A549 (cell line): ENCODE data around the gene LRRC51. TPM values are rescaled to one million over a fixed set of nuclear protein-coding genes. Genes with fewer than 3 reads are reported as not detected.

Experiments used
- ATAC-seq, 2 experiments: fragments of 200-7000 bp in 1 of 2; fragments of >200 bp in 1 of 2; cut with Nextera tagmentation in 1 of 2; cut with Tn5 transposase in 1 of 2; 3 replicates each; pipeline versions ENCODE4 v1.8.0 to v1.9.1; 2018 to 2020; ENCODE audit warnings: mild to moderate bottlenecking in 1 of 2, moderate library complexity in 1 of 2
- CTCF ChIA-PET: fragments of 300-600 bp; sonication (Branson Sonifier 250); formaldehyde crosslinking; extraction: SDS; loops from one replicate; lab custom pipeline; 2021; ENCODE audit warnings: antibody characterized with exemption, inconsistent platforms; lab: Yijun Ruan, JAX
- POLR2A ChIA-PET: fragments of 350-600 bp; formaldehyde crosslinking; extraction: SDS; loops from one replicate; lab custom pipeline; 2021; ENCODE audit warnings: antibody characterized with exemption, inconsistent platforms; lab: Yijun Ruan, JAX
- DNase-seq, 2 experiments: peaks; one replicate each; pipeline versions ENCODE4 v3.0.0 to v3.0.0-alpha.2; 2011 to 2016; ENCODE audit warnings: low read depth in 1 of 2, low spot score in 1 of 2
- FAIRE-seq: peaks from 2 replicates; lab custom pipeline; 2011; peaks lifted over from hg19 to GRCh38; lab: Jason Lieb, UNC
- H3K27ac ChIP-seq, 2 experiments: fragments of >200 bp; sonication (Bioruptor Twin); formaldehyde crosslinking; 3 replicates each; pipeline ENCODE4 v1.5.1; 2016 to 2017
- H3K4me1 ChIP-seq: fragments of >200 bp; sonication (Bioruptor Twin); formaldehyde crosslinking; 3 replicates; pipeline ENCODE4 v1.6.1; 2016
- H3K4me2 ChIP-seq: fragments of >200 bp; sonication (Bioruptor Twin); formaldehyde crosslinking; 3 replicates; pipeline ENCODE4 v1.6.1; 2016
- H3K4me3 ChIP-seq: fragments of >200 bp; sonication (Bioruptor Twin); formaldehyde crosslinking; 3 replicates; pipeline ENCODE4 v1.5.1; 2016
- H3K9me3 ChIP-seq: fragments of >200 bp; sonication (Bioruptor Twin); formaldehyde crosslinking; 3 replicates; pipeline ENCODE4 v1.6.1; 2016
- BCL3 ChIP-seq: fragments of >200 bp; sonication (Bioruptor Twin); formaldehyde crosslinking; IDR thresholded peaks from 3 replicates; pipeline ENCODE4 v1.6.1; 2016
- BHLHE40 ChIP-seq: IDR thresholded peaks from 2 replicates; pipeline ENCODE4 v1.6.1; 2012; ENCODE audit warnings: low read depth, low read length, inconsistent platforms
- CBX8 ChIP-seq: fragments of 200-600 bp; sonication (generic); IDR thresholded peaks from 2 replicates; pipeline ENCODE4 v1.6.1; 2016
- CEBPB ChIP-seq, 2 experiments: fragments of >200 bp in 1 of 2; sonication (Bioruptor Twin) in 1 of 2; formaldehyde crosslinking in 1 of 2; IDR thresholded peaks; 2 replicates each; pipeline ENCODE4 v1.6.1; 2012 to 2016
- CHD2 ChIP-seq: fragments of 150-350 bp; IDR thresholded peaks from 2 replicates; pipeline ENCODE4 v1.6.1; 2014; ENCODE audit warnings: low read length; ENCODE audit not compliant: partially characterized antibody
- CTCF ChIP-seq: fragments of >200 bp; sonication (Bioruptor Twin); formaldehyde crosslinking; IDR thresholded peaks from 3 replicates; pipeline ENCODE4 v1.5.1; 2016
- E2F6 ChIP-seq: IDR thresholded peaks from 2 replicates; pipeline ENCODE4 v1.6.1; 2012; ENCODE audit warnings: low read depth, borderline replicate concordance
- FOSB ChIP-seq: fragments of 250-450 bp; sonication (Bioruptor Pico); IDR thresholded peaks from 2 replicates; pipeline ENCODE4 v1.5.0; 2020; ENCODE audit warnings: mild to moderate bottlenecking, moderate library complexity
- GATA3 ChIP-seq: IDR thresholded peaks from 2 replicates; pipeline ENCODE4 v1.6.1; 2012; ENCODE audit warnings: borderline replicate concordance
- HDAC2 ChIP-seq: fragments of 200-600 bp; sonication (generic); IDR thresholded peaks from 2 replicates; pipeline ENCODE4 v1.6.1; 2016
- HES2 ChIP-seq: fragments of >200 bp; sonication (Bioruptor Twin); formaldehyde crosslinking; IDR thresholded peaks from 2 replicates; pipeline ENCODE4 v1.6.1; 2016
- HMGXB4 ChIP-seq: fragments of 250-450 bp; sonication (Bioruptor Pico); IDR thresholded peaks from 2 replicates; pipeline ENCODE4 v1.5.0; 2021; ENCODE audit warnings: mild to moderate bottlenecking, moderate library complexity, borderline replicate concordance
- HOXA7 ChIP-seq: fragments of 250-450 bp; sonication (Bioruptor Pico); IDR thresholded peaks from 2 replicates; pipeline ENCODE4 v1.5.0; 2020; ENCODE audit warnings: mild to moderate bottlenecking, moderate library complexity
- JUN ChIP-seq, 2 experiments: fragments of >200 bp; sonication (Bioruptor Twin); formaldehyde crosslinking; IDR thresholded peaks; 2 replicates in 1 of 2; 3 replicates in 1 of 2; pipeline ENCODE4 v1.6.1; 2016 to 2017
- JUNB ChIP-seq: fragments of >200 bp; sonication (Bioruptor Twin); formaldehyde crosslinking; IDR thresholded peaks from 2 replicates; pipeline ENCODE4 v1.6.1; 2016
- KDM1A ChIP-seq: fragments of 200-600 bp; sonication (generic); IDR thresholded peaks from 2 replicates; pipeline ENCODE4 v1.6.1; 2016; ENCODE audit warnings: low read depth, mild to moderate bottlenecking
- KDM5A ChIP-seq: fragments of 200-600 bp; sonication (generic); IDR thresholded peaks from 2 replicates; pipeline ENCODE4 v1.6.1; 2016; ENCODE audit warnings: antibody characterized with exemption, mild to moderate bottlenecking
- MAZ ChIP-seq: fragments of 150-350 bp; IDR thresholded peaks from 2 replicates; pipeline ENCODE4 v1.6.1; 2014; ENCODE audit warnings: antibody characterized with exemption, low read depth, low read length, borderline replicate concordance
- MYC ChIP-seq: IDR thresholded peaks from 2 replicates; pipeline ENCODE4 v1.6.1; 2012; ENCODE audit warnings: mild to moderate bottlenecking, inconsistent platforms, low read length, improper control_type of control experiment, borderline replicate concordance
- PBX3 ChIP-seq: IDR thresholded peaks from 2 replicates; pipeline ENCODE4 v1.6.1; 2012
- PHF8 ChIP-seq: fragments of 200-600 bp; sonication (generic); IDR thresholded peaks from 2 replicates; pipeline ENCODE4 v1.6.1; 2016; ENCODE audit warnings: low read depth, mild to moderate bottlenecking, antibody characterized with exemption, moderate library complexity, borderline replicate concordance
- RAD21 ChIP-seq, 2 experiments: fragments of >200 bp in 1 of 2; sonication (Bioruptor Twin) in 1 of 2; formaldehyde crosslinking in 1 of 2; IDR thresholded peaks in 1 of 2; conservative IDR thresholded peaks in 1 of 2; 2 replicates in 1 of 2; 3 replicates in 1 of 2; pipeline ENCODE4 v1.6.1; 2012 to 2018; ENCODE audit warnings: inconsistent platforms in 1 of 2
- RCOR1 ChIP-seq: fragments of 150-350 bp; IDR thresholded peaks from 2 replicates; pipeline ENCODE4 v1.6.1; 2014; ENCODE audit warnings: antibody characterized with exemption, low read length, low read depth
- SREBF2 ChIP-seq: fragments of 450-650 bp; IDR thresholded peaks from 2 replicates; pipeline ENCODE4 v1.6.1; 2014; ENCODE audit warnings: mild to moderate bottlenecking, moderate library complexity
- TFCP2L1 ChIP-seq: fragments of 250-450 bp; sonication (Bioruptor Pico); IDR thresholded peaks from 2 replicates; pipeline ENCODE4 v1.5.0; 2021; ENCODE audit warnings: mild to moderate bottlenecking
- ZSCAN20 ChIP-seq: fragments of 250-450 bp; sonication (Bioruptor Pico); IDR thresholded peaks from 2 replicates; pipeline ENCODE4 v1.8.0; 2022; ENCODE audit warnings: mild to moderate bottlenecking, moderate library complexity
- WGBS: methylation state at CpG from one replicate; pipeline ENCODE4 v1.1.6; 2017; ENCODE audit errors: missing lambda C conversion rate; 5-methylcytosine and 5-hydroxymethylcytosine counted together
- polyA plus RNA-seq, 4 experiments: library from polyadenylated mRNA; depleted of rRNA in 3 of 4; stranded (reverse); fragments of >200 nt; fragmentation: RNase III in 1 of 4; extraction: RNeasy Plus Mini Kit Qiagen cat#74134 plus additional on column Dnase treatment in 1 of 4; gene quantifications; 2 replicates in 3 of 4; 3 replicates in 1 of 4; pipeline ENCODE4 v1.2.3, GENCODE V29; 2011 to 2017

Gene LRRC51
- polyA plus RNA-seq, 2 of the 4 experiments (the other 2 are of a cell fraction) = 8.2 to 14.3 TPM

GRCh38 chr11:72038491-72038890 lies 42.2 kb upstream of the LRRC51 start:
- TF ChIP-seq PBX3 (no peak), CHD2 (no peak), BHLHE40 (no peak)
- H3K27ac ChIP-seq = peak overlapping the region; percentile 93
- H3K4me1 ChIP-seq = peaks cover 36% of the 10 kb centered on the region
- no peaks in the 10 kb centered on the region for H3K9me3 ChIP-seq
- H3K4me2 ChIP-seq = peak overlapping the region; percentile 98
- WGBS = 24% methylated on average over 2 of the region's 2 CpGs
- POLR2A ChIA-PET = no interaction called here
- ATAC-seq (no peak), FAIRE-seq (no peak), DNase-seq (no peak)
- no peak overlapping the region; the same call in 2 of the 3 replicates for H3K4me3 ChIP-seq
- CTCF ChIA-PET = interaction anchor here (1.0 to 10.4 kb wide), 10 partner anchors 9 to 476 kb away, joined by 3 to 123 read pairs (median 6); partner anchors contain the start of gene ANAPC15

GRCh38 chr11:72039031-72039855 lies 41.4 kb upstream of the LRRC51 start:
- no peak for DNase-seq
- no peaks in the 10 kb centered on the region for H3K9me3 ChIP-seq
- ChIA-PET CTCF (interaction anchor here (0.6 to 10.4 kb wide), 12 partner anchors 9 to 392 kb away, joined by 3 to 123 read pairs (median 4); partner anchors contain the start of gene ANAPC15), POLR2A (no interaction called here)
- TF ChIP-seq JUNB (no peak), CBX8 (no peak), CEBPB (IDR thresholded peaks at IDR 0.05) (no peak), PHF8 (no peak), JUN (IDR thresholded peaks at IDR 0.05) (no peak), MAZ (no peak)
- WGBS = 56% methylated on average over 5 of the region's 5 CpGs
- H3K4me1 ChIP-seq = peaks cover 36% of the 10 kb centered on the region
- no peak for ATAC-seq
- no peak for FAIRE-seq
- H3K27ac ChIP-seq = peak overlapping the region; percentile 93
- H3K4me2 ChIP-seq = peak overlapping the region; percentile 98
- peak overlapping the region; percentile 64 for H3K4me3 ChIP-seq

GRCh38 chr11:72039856-72040401 lies 40.7 kb upstream of the LRRC51 start:
- Histone ChIP-seq H3K4me3 (peak overlapping the region; percentile 64), H3K4me1 (peaks cover 36% of the 10 kb centered on the region), H3K4me2 (peak overlapping the region; percentile 98), H3K27ac (peak overlapping the region; percentile 93), H3K9me3 (no peaks in the 10 kb centered on the region)
- POLR2A ChIA-PET = interaction anchor here (1.0 to 1.8 kb wide), 5 partner anchors 8 to 104 kb away, joined by 3 to 8 read pairs (median 4); no protein-coding TSS in a partner anchor
- CTCF ChIA-PET = interaction anchor here (0.6 to 10.4 kb wide), 15 partner anchors 10 to 394 kb away, joined by 3 to 123 read pairs (median 4); no protein-coding TSS in a partner anchor
- ATAC-seq = no peak
- no peak for FAIRE-seq
- WGBS = 58% methylated on average over 6 of the region's 6 CpGs
- DNase-seq = no peak
- TF ChIP-seq HDAC2 (no peak), KDM5A (no peak), FOSB (CRISPR knock-in tag) (no peak), SREBF2 (no peak), RAD21 (conservative IDR thresholded peaks at IDR 0.05 in 1 of 2, IDR thresholded peaks at IDR 0.05 in 1 of 2) (no peak), BCL3 (no peak), GATA3 (no peak), MAZ (no peak), HOXA7 (CRISPR knock-in tag) (no peak), RCOR1 (no peak), HMGXB4 (CRISPR knock-in tag) (no peak), CTCF (no peak), TFCP2L1 (no peak), MYC (no peak), KDM1A (no peak), ZSCAN20 (no peak), HES2 (no peak), E2F6 (no peak)
